HCT116 (cell line): ENCODE results near the gene WWTR1. TPM values are rescaled to one million over a fixed set of nuclear protein-coding genes. Genes with fewer than 3 reads are reported as not detected.

Source experiments
- ATAC-seq: fragments of 200-7000 bp; cut with Tn5 transposase; 2 replicates; pipeline ENCODE4 v1.9.1; 2020; ENCODE audit warnings: mild to moderate bottlenecking, moderate library complexity
- BruUV-seq: library from RNA; stranded (reverse); fragments of 400-500 nt; replicated peaks from 2 replicates; lab custom pipeline; 2021; lab: Mats Ljungman, UMichigan
- CTCF ChIA-PET: fragments of 300-600 bp; sonication (Branson Sonifier 250); formaldehyde crosslinking; loops from one replicate; lab custom pipeline; 2021; ENCODE audit warnings: antibody characterized with exemption; lab: Charles Lee
- POLR2A ChIA-PET: fragments of 300-600, 350-600 bp; sonication (Branson Sonifier 250); formaldehyde crosslinking; loops from one replicate; lab custom pipeline; 2021; ENCODE audit warnings: antibody characterized with exemption; lab: Charles Lee
- RAD21 ChIA-PET, 2 experiments: fragments of 300-600 bp; sonication (Branson Sonifier 250); formaldehyde crosslinking; loops; one replicate each; lab custom pipeline; 2023; ENCODE audit warnings: low total read pairs in 2 of 2; ENCODE audit not compliant: uncharacterized antibody in 2 of 2, unreplicated experiment in 2 of 2, low non-redundant PET in 1 of 2; lab: Charles Lee
- DNase-seq: peaks from one replicate; pipeline ENCODE4 v3.0.0-alpha.2; 2010; ENCODE audit warnings: low read depth, low spot score
- H2AFZ ChIP-seq: fragments of 200-600 bp; shearing (Covaris generic), sonication (generic); 2 replicates; pipeline ENCODE4 v1.6.1; 2017; ENCODE audit warnings: low read depth, mixed run types, mixed read lengths, antibody characterized with exemption, low read length; ENCODE audit not compliant: poor library complexity, severe bottlenecking
- H3K27ac ChIP-seq: 2 replicates; pipeline ENCODE4 v1.5.1; 2012; ENCODE audit warnings: low read depth, low read length
- H3K27me3 ChIP-seq: fragments of 200-600 bp; sonication (generic); 2 replicates; pipeline ENCODE4 v1.6.1; 2016; ENCODE audit warnings: mixed run types, low read length, mixed read lengths; ENCODE audit not compliant: insufficient read depth
- H3K36me3 ChIP-seq, 2 experiments: fragments of 200-500 bp in 1 of 2; fragments of 200-600 bp in 1 of 2; sonication (Bioruptor generic) in 1 of 2; sonication (generic) in 1 of 2; 2 replicates each; pipeline versions ENCODE4 v1.5.1 to v1.6.1; 2014 to 2016; ENCODE audit warnings: low read length in 2 of 2, inconsistent platforms in 1 of 2, mixed read lengths in 1 of 2, mixed run types in 1 of 2; ENCODE audit not compliant: insufficient read depth in 2 of 2, control insufficient read depth in 1 of 2
- H3K4me1 ChIP-seq, 2 experiments: fragments of 200-600 bp in 1 of 2; sonication (generic) in 1 of 2; 2 replicates each; pipeline versions ENCODE4 v1.5.1 to v1.6.1; 2012 to 2017; ENCODE audit warnings: low read length in 2 of 2, inconsistent platforms in 1 of 2, mild to moderate bottlenecking in 1 of 2, mixed read lengths in 1 of 2, mixed run types in 1 of 2, moderate library complexity in 1 of 2; ENCODE audit not compliant: insufficient read depth in 2 of 2, control insufficient read depth in 1 of 2
- H3K4me2 ChIP-seq: fragments of 200-600 bp; sonication (generic); 2 replicates; pipeline ENCODE4 v1.6.1; 2017; ENCODE audit warnings: mixed run types, low read length, mixed read lengths
- H3K4me3 ChIP-seq, 2 experiments: fragments of 200-600 bp in 1 of 2; sonication (generic) in 1 of 2; replicated peaks in 1 of 2; 2 replicates each; pipeline ENCODE4 v1.5.1; 2011 to 2016; ENCODE audit warnings: low read length in 2 of 2, control low read depth in 1 of 2, low read depth in 1 of 2, mild to moderate bottlenecking in 1 of 2, mixed read lengths in 1 of 2, mixed run types in 1 of 2
- H3K79me2 ChIP-seq: fragments of 200-600 bp; sonication (generic); 2 replicates; pipeline ENCODE4 v1.6.1; 2017; ENCODE audit warnings: mild to moderate bottlenecking, mixed run types, low read length, moderate library complexity, mixed read lengths; ENCODE audit not compliant: insufficient read depth
- H3K9ac ChIP-seq: fragments of 200-600 bp; sonication (generic); 2 replicates; pipeline ENCODE4 v1.6.1; 2016; ENCODE audit warnings: low read length, mixed read lengths
- H3K9me2 ChIP-seq: fragments of 200-600 bp; sonication (generic), shearing (Covaris generic); 2 replicates; pipeline ENCODE4 v1.6.1; 2017; ENCODE audit warnings: mixed run types, mild to moderate bottlenecking, moderate library complexity; ENCODE audit not compliant: insufficient read depth
- H3K9me3 ChIP-seq, 2 experiments: fragments of 200-500 bp in 1 of 2; fragments of 200-600 bp in 1 of 2; sonication (Bioruptor generic) in 1 of 2; sonication (generic) in 1 of 2; 2 replicates each; pipeline ENCODE4 v1.6.1; 2014 to 2017; ENCODE audit warnings: low read length in 2 of 2, mixed read lengths in 2 of 2, inconsistent platforms in 1 of 2, low read depth in 1 of 2, mild to moderate bottlenecking in 1 of 2, mixed run types in 1 of 2, moderate library complexity in 1 of 2; ENCODE audit not compliant: control insufficient read depth in 1 of 2, insufficient read depth in 1 of 2
- H4K20me1 ChIP-seq: fragments of 200-600 bp; sonication (generic), shearing (Covaris generic); 2 replicates; pipeline ENCODE4 v1.6.1; 2017; ENCODE audit warnings: mixed run types, mild to moderate bottlenecking, moderate library complexity; ENCODE audit not compliant: insufficient read depth
- ATF3 ChIP-seq: IDR thresholded peaks from 2 replicates; pipeline ENCODE4 v1.6.1; 2012
- EZH2phosphoT487 ChIP-seq: fragments of 200-600 bp; IDR thresholded peaks from 2 replicates; pipeline ENCODE4 v1.6.1; 2018; ENCODE audit warnings: antibody characterized with exemption, borderline replicate concordance
- FOSL1 ChIP-seq: IDR thresholded peaks from 2 replicates; pipeline ENCODE4 v1.6.1; 2012; ENCODE audit warnings: low read depth
- JUND ChIP-seq: IDR thresholded peaks from 2 replicates; pipeline ENCODE4 v1.6.1; 2012
- POLR2A ChIP-seq: IDR thresholded peaks from 2 replicates; pipeline ENCODE4 v1.7.0; 2011; ENCODE audit warnings: borderline replicate concordance; ENCODE audit not compliant: insufficient read depth, insufficient read length; ENCODE audit errors: extremely low read depth
- POLR2AphosphoS5 ChIP-seq: IDR thresholded peaks from 2 replicates; pipeline ENCODE4 v1.6.1; 2011; ENCODE audit warnings: mild to moderate bottlenecking, low read depth, low read length, moderate library complexity
- SIN3A ChIP-seq: IDR thresholded peaks from 2 replicates; pipeline ENCODE4 v1.6.1; 2012; ENCODE audit warnings: low read depth
- SP1 ChIP-seq: IDR thresholded peaks from 2 replicates; pipeline ENCODE4 v1.6.1; 2012; ENCODE audit warnings: low read depth
- SRF ChIP-seq: IDR thresholded peaks from 2 replicates; pipeline ENCODE4 v1.6.1; 2012; ENCODE audit warnings: low read depth
- intact Hi-C: fragments of 100-400 bp; cut with micrococcal nuclease; formaldehyde crosslinking; loops from 2 replicates; pipeline ENCODE4 v1.10.0; 2022
- total RNA-seq: library from RNA; stranded (reverse); gene quantifications from one replicate; pipeline ENCODE4 v1.2.1, GENCODE V29; 2021; ENCODE audit not compliant: unreplicated experiment

WWTR1 gene
- total RNA-seq, 1 experiment from 2014 or later, result 46.9 TPM

- no peak for DNase-seq
- RAD21 ChIA-PET, result no interaction called here
- no TSS peak for BruUV-seq
- Histone ChIP-seq H3K9me3 (no peaks in the 10 kb centered on the region), H3K9ac (no peak overlapping the region), H2AFZ (no peak overlapping the region), H3K79me2 (peaks cover 77% of the 10 kb centered on the region), H3K9me2 (no peaks in the 10 kb centered on the region), H3K36me3 (peaks cover 12 to 17% of the 10 kb centered on the region in 2 experiments; a peak in 3 of 4 replicates), H3K4me3 (no peak overlapping the region), H3K4me2 (no peak overlapping the region), H3K27me3 (no peaks in the 10 kb centered on the region), H3K27ac (no peak overlapping the region), H4K20me1 (no peaks in the 10 kb centered on the region), H3K4me1 (peaks cover 6 to 32% of the 10 kb centered on the region in 2 experiments)
- POLR2A ChIA-PET, result interaction anchor here (2.6 kb wide), 1 partner anchor 10 kb away, joined by 10 read pairs; the partner anchor contains the start of gene WWTR1
- no peak for TF ChIP-seq SIN3A
- no peak for TF ChIP-seq SRF
- TF ChIP-seq SP1, result no peak
- CTCF ChIA-PET, result interaction anchor here (1.7 kb wide), 1 partner anchor 10 kb away, joined by 6 read pairs; the partner anchor contains the start of gene WWTR1
- intact Hi-C loops, result no loop called here
- no peak for ATAC-seq
Measured at GRCh38 chr3:149648525-149648924, 9.3 kb downstream of the WWTR1 start.

GRCh38 chr3:149647812-149648211, 10.0 kb downstream of the WWTR1 start:
- Histone ChIP-seq H3K4me3 (no peak overlapping the region), H3K27me3 (no peaks in the 10 kb centered on the region), H3K36me3 (peaks cover 5 to 17% of the 10 kb centered on the region in 2 experiments; a peak in 2 of 4 replicates), H4K20me1 (no peaks in the 10 kb centered on the region), H3K9ac (no peak overlapping the region), H3K4me2 (no peak overlapping the region), H3K27ac (no peak overlapping the region), H3K9me2 (no peaks in the 10 kb centered on the region), H2AFZ (no peak overlapping the region), H3K9me3 (no peaks in the 10 kb centered on the region), H3K4me1 (peaks cover 6 to 32% of the 10 kb centered on the region in 2 experiments), H3K79me2 (peaks cover 78% of the 10 kb centered on the region)
- ATAC-seq (no peak), DNase-seq (no peak)
- BruUV-seq, result no TSS peak
- POLR2A ChIA-PET, result interaction anchor here (2.6 kb wide), 1 partner anchor 10 kb away, joined by 10 read pairs; the partner anchor contains the start of gene WWTR1
- TF ChIP-seq ATF3, result no peak
- TF ChIP-seq JUND, result no peak
- TF ChIP-seq EZH2phosphoT487, result no peak
- TF ChIP-seq POLR2A, result no peak
- TF ChIP-seq POLR2AphosphoS5, result no peak
- TF ChIP-seq FOSL1, result no peak
- RAD21 ChIA-PET, result no interaction called here
- intact Hi-C loops, result no loop called here
- CTCF ChIA-PET, result interaction anchor here (1.7 kb wide), 1 partner anchor 10 kb away, joined by 6 read pairs; the partner anchor contains the start of gene WWTR1
